Thyroid gland (tissue), 4 donors: ENCODE data around the gene IL17B.

ENCODE experiments used
- CTCF ChIP-seq, 6 experiments: fragments of 200-600 bp in 3 of 6; fragments of 450-650 bp in 3 of 6; sonication (generic) in 3 of 6; IDR thresholded peaks; one replicate each; pipeline ENCODE4 v1.5.1; 2016 to 2019; ENCODE audit warnings: antibody characterized with exemption in 6 of 6, mild to moderate bottlenecking in 2 of 6, inconsistent platforms in 1 of 6, moderate library complexity in 1 of 6
- POLR2A ChIP-seq, 2 donors: fragments of 450-650 bp; IDR thresholded peaks; one replicate each; pipeline ENCODE4 v1.6.1; 2017; ENCODE audit warnings: antibody characterized with exemption in 2 of 2, mild to moderate bottlenecking in 2 of 2, moderate library complexity in 1 of 2

- TF ChIP-seq CTCF (IDR thresholded peaks at IDR 0.05) (no peak), POLR2A (IDR thresholded peaks at IDR 0.05) (no peak)
Measured at GRCh38 chr5:149403923-149404745, 25.0 kb upstream of the IL17B start.
